CD4-positive, alpha-beta T cell (primary cell): ENCODE measurements around the gene PNMA6E. TPM values are rescaled to one million over a fixed set of nuclear protein-coding genes. Genes with fewer than 3 reads are reported as not detected.

Experiments
- ATAC-seq: fragments of 200-7000 bp; cut with Tn5 transposase; one replicate; pipeline ENCODE4 v1.10.0; 2022; ENCODE audit warnings: mild to moderate bottlenecking; ENCODE audit not compliant: poor library complexity
- CTCF ChIA-PET: fragments of 350-600 bp; sonication (Branson Sonifier 250); formaldehyde crosslinking; loops from one replicate; lab custom pipeline; 2021; ENCODE audit warnings: antibody characterized with exemption, inconsistent platforms; lab: Charles Lee
- POLR2A ChIA-PET: fragments of 350-600 bp; sonication (Branson Sonifier 250); formaldehyde crosslinking; loops from one replicate; lab custom pipeline; 2021; ENCODE audit warnings: antibody characterized with exemption, inconsistent platforms; lab: Charles Lee
- DNase-seq, 14 experiments: peaks; one replicate each; pipeline ENCODE4 v3.0.0-alpha.2; 2013 to 2020; ENCODE audit warnings: mixed read lengths in 2 of 14
- H3K27ac ChIP-seq, 2 donors: one replicate each; pipeline versions ENCODE4 v1.5.1 to v1.7.0; 2013; ENCODE audit warnings: low read length in 2 of 2, low read depth in 1 of 2, mild to moderate bottlenecking in 1 of 2
- H3K27me3 ChIP-seq, 2 experiments: 1 replicate in 1 of 2; 2 replicates in 1 of 2; pipeline versions ENCODE4 v1.6.1 to v1.7.0; 2013; ENCODE audit warnings: low read length in 2 of 2, control low read depth in 1 of 2, mild to moderate bottlenecking in 1 of 2, moderate library complexity in 1 of 2; ENCODE audit not compliant: insufficient read depth in 2 of 2, control insufficient read depth in 1 of 2
- H3K36me3 ChIP-seq: one replicate; pipeline ENCODE4 v1.6.1; 2013; ENCODE audit warnings: low read length, control low read depth; ENCODE audit not compliant: insufficient read depth
- H3K4me1 ChIP-seq: one replicate; pipeline ENCODE4 v1.6.1; 2013; ENCODE audit warnings: low read length, control low read depth; ENCODE audit not compliant: insufficient read depth
- H3K4me3 ChIP-seq: one replicate; pipeline ENCODE4 v1.5.1; 2013; ENCODE audit warnings: mild to moderate bottlenecking, low read length, moderate library complexity
- H3K9me3 ChIP-seq, 2 experiments: 1 replicate in 1 of 2; 2 replicates in 1 of 2; pipeline versions ENCODE4 v1.6.1 to v1.7.0; 2013; ENCODE audit warnings: low read length in 2 of 2, mild to moderate bottlenecking in 2 of 2, control low read depth in 1 of 2, moderate library complexity in 1 of 2; ENCODE audit not compliant: control insufficient read depth in 1 of 2, insufficient read depth in 1 of 2
- H3K27ac Mint-ChIP-seq: one replicate; pipeline ENCODE4 v1.8.0; 2020; ENCODE audit warnings: mixed read lengths
- H3K27me3 Mint-ChIP-seq: one replicate; pipeline ENCODE4 v1.8.0; 2021; ENCODE audit warnings: mixed read lengths
- H3K36me3 Mint-ChIP-seq: one replicate; pipeline ENCODE4 v1.8.0; 2021; ENCODE audit warnings: low read depth, mixed read lengths
- H3K4me1 Mint-ChIP-seq: one replicate; pipeline ENCODE4 v1.8.0; 2021; ENCODE audit warnings: low read depth, mixed read lengths
- H3K4me3 Mint-ChIP-seq: one replicate; pipeline ENCODE4 v1.8.0; 2020; ENCODE audit warnings: mild to moderate bottlenecking, mixed read lengths
- H3K9me3 Mint-ChIP-seq: one replicate; pipeline ENCODE4 v1.8.0; 2020; ENCODE audit warnings: mixed read lengths
- intact Hi-C, 2 experiments: fragments of 100-400 bp; cut with DNase I in 1 of 2; cut with micrococcal nuclease in 1 of 2; formaldehyde crosslinking; loops; one replicate each; pipeline versions ENCODE4 v1.15.1 to v1.9.0; 2023 to 2025; cut with DNase I, micrococcal nuclease
- total RNA-seq, 174 experiments: library from RNA in 2 of 174; stranded (reverse) in 2 of 174; gene quantifications; one replicate each; pipeline ENCODE4 v1.2.3 and lab custom pipeline; 2021 to 2026
- TF ChIP-seq, protein P1 (sequence below): fragments of 200-600 bp; IDR thresholded peaks from one replicate; pipeline ENCODE4 v1.8.0; 2022; ENCODE audit warnings: antibody characterized with exemption, mild to moderate bottlenecking

Gene PNMA6E
- total RNA-seq, 2 experiments from 2014 or later: not detected

DNA sequence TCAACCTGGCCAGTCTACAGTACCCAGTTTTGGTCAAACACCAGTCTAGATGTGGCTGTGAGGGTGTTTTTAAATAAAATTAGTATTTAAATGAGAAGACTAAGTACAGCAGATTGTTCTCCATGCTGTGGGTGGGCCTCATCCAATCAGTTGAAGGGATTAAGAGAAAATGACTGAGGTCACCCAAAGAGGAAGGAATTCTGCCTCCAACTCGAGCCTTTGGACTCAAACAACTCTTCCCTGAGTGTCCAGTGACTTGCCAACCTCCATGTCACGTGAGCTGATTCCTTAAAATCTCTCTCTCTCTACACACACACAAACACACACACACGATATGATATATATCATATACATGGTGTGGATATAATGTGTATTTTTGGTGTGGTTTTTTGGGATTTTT, 34.7 kb upstream of the PNMA6E start:
- Histone ChIP-seq H3K27me3 (no peaks in the 10 kb centered on the region), H3K4me1 (no peaks in the 10 kb centered on the region), H3K4me3 (no peak overlapping the region), H3K27ac (no peak overlapping the region), H3K36me3 (no peaks in the 10 kb centered on the region), H3K9me3 (peaks cover 0 to 4% of the 10 kb centered on the region in 2 experiments)
- H3K36me3 Mint-ChIP-seq: no peaks in the 10 kb centered on the region
- H3K4me3 Mint-ChIP-seq: no peak overlapping the region
- H3K27me3 Mint-ChIP-seq: peaks cover 7% of the 10 kb centered on the region
- no peaks in the 10 kb centered on the region for H3K4me1 Mint-ChIP-seq
- DNase-seq (no peak), ATAC-seq (no peak)
- TF ChIP-seq, protein P1, sequence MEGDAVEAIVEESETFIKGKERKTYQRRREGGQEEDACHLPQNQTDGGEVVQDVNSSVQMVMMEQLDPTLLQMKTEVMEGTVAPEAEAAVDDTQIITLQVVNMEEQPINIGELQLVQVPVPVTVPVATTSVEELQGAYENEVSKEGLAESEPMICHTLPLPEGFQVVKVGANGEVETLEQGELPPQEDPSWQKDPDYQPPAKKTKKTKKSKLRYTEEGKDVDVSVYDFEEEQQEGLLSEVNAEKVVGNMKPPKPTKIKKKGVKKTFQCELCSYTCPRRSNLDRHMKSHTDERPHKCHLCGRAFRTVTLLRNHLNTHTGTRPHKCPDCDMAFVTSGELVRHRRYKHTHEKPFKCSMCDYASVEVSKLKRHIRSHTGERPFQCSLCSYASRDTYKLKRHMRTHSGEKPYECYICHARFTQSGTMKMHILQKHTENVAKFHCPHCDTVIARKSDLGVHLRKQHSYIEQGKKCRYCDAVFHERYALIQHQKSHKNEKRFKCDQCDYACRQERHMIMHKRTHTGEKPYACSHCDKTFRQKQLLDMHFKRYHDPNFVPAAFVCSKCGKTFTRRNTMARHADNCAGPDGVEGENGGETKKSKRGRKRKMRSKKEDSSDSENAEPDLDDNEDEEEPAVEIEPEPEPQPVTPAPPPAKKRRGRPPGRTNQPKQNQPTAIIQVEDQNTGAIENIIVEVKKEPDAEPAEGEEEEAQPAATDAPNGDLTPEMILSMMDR: no peak
- H3K9me3 Mint-ChIP-seq: no peaks in the 10 kb centered on the region
- POLR2A ChIA-PET: no interaction called here
- H3K27ac Mint-ChIP-seq: no peak overlapping the region
- intact Hi-C loops: no loop called here
- CTCF ChIA-PET: no interaction called here

DNA sequence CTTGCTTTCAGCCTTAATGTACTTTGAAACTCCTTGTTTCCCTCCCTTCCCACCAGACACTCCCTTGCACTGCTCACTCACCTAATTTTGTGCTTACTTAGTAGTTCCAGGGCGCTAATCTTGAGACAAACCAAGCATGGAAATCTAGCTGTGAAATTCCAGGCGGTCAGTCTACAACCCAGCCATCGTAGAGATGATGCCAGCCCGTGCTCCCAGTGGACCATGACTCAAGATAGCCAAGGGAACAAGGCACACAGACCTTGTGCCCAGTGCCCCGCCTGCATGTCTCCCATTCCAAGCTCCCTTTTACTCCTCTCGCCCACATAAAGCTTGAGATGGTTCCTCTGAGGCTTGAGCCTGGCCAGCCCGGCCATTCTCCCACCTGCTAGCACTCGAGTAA, 33.7 kb upstream of the PNMA6E start:
- no peaks in the 10 kb centered on the region for H3K4me1 Mint-ChIP-seq
- H3K27me3 Mint-ChIP-seq: peaks cover 11% of the 10 kb centered on the region
- Histone ChIP-seq H3K4me3 (no peak overlapping the region), H3K4me1 (no peaks in the 10 kb centered on the region), H3K9me3 (peaks cover 0 to 4% of the 10 kb centered on the region in 2 experiments), H3K27me3 (no peaks in the 10 kb centered on the region), H3K27ac (no peak overlapping the region), H3K36me3 (no peaks in the 10 kb centered on the region)
- intact Hi-C loops: no loop called here
- ATAC-seq (no peak), DNase-seq (no peak)
- no peak overlapping the region for H3K4me3 Mint-ChIP-seq
- TF ChIP-seq, protein P1: no peak
- POLR2A ChIA-PET: no interaction called here
- H3K36me3 Mint-ChIP-seq: no peaks in the 10 kb centered on the region
- H3K27ac Mint-ChIP-seq: no peak overlapping the region
- H3K9me3 Mint-ChIP-seq: peaks cover 2% of the 10 kb centered on the region
- CTCF ChIA-PET: no interaction called here

DNA sequence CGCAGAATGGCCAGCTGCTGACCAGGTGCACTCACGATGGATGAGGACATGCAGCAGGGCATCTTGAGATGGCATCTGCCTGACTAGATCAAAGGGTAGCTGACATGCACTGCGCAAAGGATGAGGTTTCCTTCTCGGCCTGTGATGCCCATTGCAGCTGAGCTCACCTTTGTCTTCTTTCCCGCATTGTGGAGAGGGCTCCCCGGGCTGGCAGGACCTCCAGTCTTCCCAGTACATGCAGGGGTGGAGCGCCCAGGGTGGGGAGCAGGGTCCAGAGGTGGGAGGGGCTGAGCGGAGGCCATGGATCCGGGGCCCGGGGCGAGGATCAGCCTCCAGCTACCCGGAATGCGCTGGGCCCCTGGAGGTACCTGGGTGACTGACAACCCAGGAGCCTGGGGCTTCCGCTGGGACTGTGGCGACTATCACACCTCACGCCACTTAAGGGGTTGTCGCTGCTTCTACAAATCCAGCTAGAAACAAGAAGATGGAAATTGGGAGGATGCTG, 32.7 kb upstream of the PNMA6E start:
- H3K9me3 Mint-ChIP-seq: peaks cover 2% of the 10 kb centered on the region
- Histone ChIP-seq H3K36me3 (no peaks in the 10 kb centered on the region), H3K4me3 (no peak overlapping the region), H3K9me3 (peaks cover 0 to 4% of the 10 kb centered on the region in 2 experiments), H3K27ac (no peak overlapping the region), H3K4me1 (no peaks in the 10 kb centered on the region), H3K27me3 (no peaks in the 10 kb centered on the region)
- ATAC-seq (no peak), DNase-seq (no peak)
- TF ChIP-seq, protein P1: no peak
- intact Hi-C loops: no loop called here
- no peak overlapping the region for H3K27ac Mint-ChIP-seq
- POLR2A ChIA-PET: no interaction called here
- CTCF ChIA-PET: no interaction called here
- no peak overlapping the region for H3K4me3 Mint-ChIP-seq
- H3K27me3 Mint-ChIP-seq: peaks cover 11% of the 10 kb centered on the region
- no peaks in the 10 kb centered on the region for H3K4me1 Mint-ChIP-seq
- no peaks in the 10 kb centered on the region for H3K36me3 Mint-ChIP-seq
